WTC11 (cell line): ENCODE results near the gene IGFL4. TPM values are rescaled to one million over a fixed set of nuclear protein-coding genes. Genes with fewer than 3 reads are reported as not detected.

Experiments used
- ATAC-seq: fragments of 200-7000 bp; cut with Tn5 transposase; 2 replicates; pipeline ENCODE4 v1.10.0; 2021; ENCODE audit warnings: mild to moderate bottlenecking, moderate library complexity
- CTCF ChIA-PET: fragments of 300-600 bp; sonication (Branson Sonifier 250); formaldehyde crosslinking; loops from one replicate; lab custom pipeline; 2021; ENCODE audit warnings: antibody characterized with exemption; lab: Charles Lee
- POLR2A ChIA-PET: fragments of 350-600 bp; sonication (Branson Sonifier 250); formaldehyde crosslinking; loops from one replicate; lab custom pipeline; 2021; ENCODE audit warnings: antibody characterized with exemption; lab: Charles Lee
- DNase-seq: peaks from one replicate; pipeline ENCODE4 v3.0.0; 2021; ENCODE audit warnings: low spot score
- H3K27ac Mint-ChIP-seq: 2 replicates; pipeline ENCODE4 v1.8.0; 2021; ENCODE audit warnings: mixed read lengths
- H3K27me3 Mint-ChIP-seq: 2 replicates; pipeline ENCODE4 v1.8.0; 2021; ENCODE audit warnings: low read depth, mild to moderate bottlenecking, moderate library complexity, mixed read lengths
- H3K36me3 Mint-ChIP-seq: 2 replicates; pipeline ENCODE4 v1.8.0; 2021; ENCODE audit warnings: mixed read lengths
- H3K4me1 Mint-ChIP-seq: 2 replicates; pipeline ENCODE4 v1.8.0; 2022; ENCODE audit warnings: mixed read lengths
- H3K4me3 Mint-ChIP-seq: 2 replicates; pipeline ENCODE4 v1.8.0; 2021; ENCODE audit warnings: mild to moderate bottlenecking, moderate library complexity, mixed read lengths
- H3K9me3 Mint-ChIP-seq: 2 replicates; pipeline ENCODE4 v1.8.0; 2021; ENCODE audit warnings: mixed read lengths
- ATF6 ChIP-seq: sonication (generic); formaldehyde crosslinking; IDR thresholded peaks from 2 replicates; pipeline ENCODE4 v1.8.1; 2023; ENCODE audit warnings: mild to moderate bottlenecking, missing genetic modification reagents
- ELF4 ChIP-seq: sonication (generic); formaldehyde crosslinking; IDR thresholded peaks from 2 replicates; pipeline ENCODE4 v1.8.1; 2022; ENCODE audit warnings: low read depth, mild to moderate bottlenecking, moderate library complexity, missing genetic modification reagents
- ESRRA ChIP-seq: sonication (generic); formaldehyde crosslinking; IDR thresholded peaks from 2 replicates; pipeline ENCODE4 v1.8.1; 2022; ENCODE audit warnings: mild to moderate bottlenecking, missing genetic modification reagents, borderline replicate concordance
- ETV6 ChIP-seq: sonication (generic); formaldehyde crosslinking; IDR thresholded peaks from 2 replicates; pipeline ENCODE4 v1.8.1; 2022; ENCODE audit warnings: mild to moderate bottlenecking, missing genetic modification reagents
- IRF2 ChIP-seq: sonication (generic); formaldehyde crosslinking; IDR thresholded peaks from 2 replicates; pipeline ENCODE4 v1.8.0; 2022; ENCODE audit warnings: low read depth, missing genetic modification reagents, borderline replicate concordance
- JUN ChIP-seq: sonication (generic); formaldehyde crosslinking; IDR thresholded peaks from 2 replicates; pipeline ENCODE4 v1.8.0; 2023; ENCODE audit warnings: mild to moderate bottlenecking, missing genetic modification reagents
- NFE2L1 ChIP-seq: sonication (generic); formaldehyde crosslinking; IDR thresholded peaks from 2 replicates; pipeline ENCODE4 v1.8.1; 2023; ENCODE audit warnings: missing genetic modification reagents
- NR3C1 ChIP-seq: sonication (generic); formaldehyde crosslinking; conservative IDR thresholded peaks from 2 replicates; pipeline ENCODE4 v1.8.1; 2023; ENCODE audit warnings: low read depth, mild to moderate bottlenecking, missing genetic modification reagents
- OVOL2 ChIP-seq: fragments of 250-450 bp; sonication (Bioruptor Pico); IDR thresholded peaks from 2 replicates; pipeline ENCODE4 v1.9.0; 2021; ENCODE audit warnings: mild to moderate bottlenecking, borderline replicate concordance
- SP1 ChIP-seq: sonication (generic); formaldehyde crosslinking; conservative IDR thresholded peaks from 2 replicates; pipeline ENCODE4 v1.8.1; 2022; ENCODE audit warnings: missing genetic modification reagents
- TEAD4 ChIP-seq: sonication (generic); formaldehyde crosslinking; IDR thresholded peaks from 2 replicates; pipeline ENCODE4 v1.8.0; 2022; ENCODE audit warnings: mild to moderate bottlenecking, missing genetic modification reagents
- USF2 ChIP-seq: sonication (generic); formaldehyde crosslinking; IDR thresholded peaks from 2 replicates; pipeline ENCODE4 v1.8.1; 2023; ENCODE audit warnings: mild to moderate bottlenecking, missing genetic modification reagents, moderate library complexity
- ZNF671 ChIP-seq: fragments of 250-450 bp; sonication (Bioruptor Pico); IDR thresholded peaks from 2 replicates; pipeline ENCODE4 v1.8.0; 2021; ENCODE audit warnings: mild to moderate bottlenecking
- ZSCAN18 ChIP-seq: fragments of 250-450 bp; sonication (Bioruptor Pico); IDR thresholded peaks from 2 replicates; pipeline ENCODE4 v2.1.2; 2022; ENCODE audit warnings: mild to moderate bottlenecking, moderate library complexity
- total RNA-seq: library from RNA; stranded (reverse); gene quantifications from 3 replicates; pipeline ENCODE4 v1.2.3, GENCODE V29; 2021
- TF ChIP-seq, protein P1 (sequence below): sonication (generic); formaldehyde crosslinking; IDR thresholded peaks from 2 replicates; pipeline ENCODE4 v1.8.1; 2023; ENCODE audit warnings: mild to moderate bottlenecking, moderate library complexity, missing genetic modification reagents
- TF ChIP-seq, protein P2 (sequence below): sonication (generic); formaldehyde crosslinking; IDR thresholded peaks from 2 replicates; pipeline ENCODE4 v1.8.1; 2023; ENCODE audit warnings: mild to moderate bottlenecking, missing genetic modification reagents, borderline replicate concordance
- TF ChIP-seq, protein P3 (sequence below): fragments of 250-450 bp; sonication (Bioruptor Pico); IDR thresholded peaks from 2 replicates; pipeline ENCODE4 v1.9.0; 2021; ENCODE audit warnings: mild to moderate bottlenecking, borderline replicate concordance
- TF ChIP-seq, protein P4 (sequence below): fragments of 250-450 bp; sonication (Bioruptor Pico); IDR thresholded peaks from 2 replicates; pipeline ENCODE4 v1.8.0; 2021; ENCODE audit warnings: mild to moderate bottlenecking

IGFL4 gene
- total RNA-seq, 1 experiment from 2014 or later = 0.20 TPM

DNA sequence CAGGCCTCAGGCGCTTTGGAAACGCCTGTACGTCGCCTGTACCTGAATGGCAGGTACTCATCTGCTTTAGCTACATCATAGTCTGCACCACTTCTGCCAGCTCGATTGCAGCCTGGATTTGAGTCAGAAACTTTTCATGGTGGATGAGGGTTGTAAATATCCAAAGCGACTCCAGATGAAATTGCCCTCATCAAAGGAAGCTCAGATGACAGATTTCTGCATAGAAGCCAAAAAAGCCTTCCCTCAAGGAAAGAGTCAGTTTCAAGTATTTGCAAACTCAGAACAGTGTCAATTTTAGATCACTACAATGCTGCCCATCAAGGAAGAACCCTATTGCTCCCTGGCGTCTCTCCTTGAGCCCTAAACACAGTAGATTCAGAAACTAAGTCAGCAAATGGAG is 38.8 kb upstream of the IGFL4 start:
- Mint-ChIP-seq H3K36me3 (no peaks in the 10 kb centered on the region), H3K27ac (no peak overlapping the region), H3K4me3 (no peak overlapping the region), H3K9me3 (peaks cover 8% of the 10 kb centered on the region; the same call in 1 of the 2 replicates), H3K4me1 (peaks cover 5% of the 10 kb centered on the region), H3K27me3 (peaks cover 66% of the 10 kb centered on the region)
- TF ChIP-seq, protein P1, sequence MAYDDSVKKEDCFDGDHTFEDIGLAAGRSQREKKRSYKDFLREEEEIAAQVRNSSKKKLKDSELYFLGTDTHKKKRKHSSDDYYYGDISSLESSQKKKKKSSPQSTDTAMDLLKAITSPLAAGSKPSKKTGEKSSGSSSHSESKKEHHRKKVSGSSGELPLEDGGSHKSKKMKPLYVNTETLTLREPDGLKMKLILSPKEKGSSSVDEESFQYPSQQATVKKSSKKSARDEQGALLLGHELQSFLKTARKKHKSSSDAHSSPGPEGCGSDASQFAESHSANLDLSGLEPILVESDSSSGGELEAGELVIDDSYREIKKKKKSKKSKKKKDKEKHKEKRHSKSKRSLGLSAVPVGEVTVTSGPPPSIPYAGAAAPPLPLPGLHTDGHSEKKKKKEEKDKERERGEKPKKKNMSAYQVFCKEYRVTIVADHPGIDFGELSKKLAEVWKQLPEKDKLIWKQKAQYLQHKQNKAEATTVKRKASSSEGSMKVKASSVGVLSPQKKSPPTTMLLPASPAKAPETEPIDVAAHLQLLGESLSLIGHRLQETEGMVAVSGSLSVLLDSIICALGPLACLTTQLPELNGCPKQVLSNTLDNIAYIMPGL (CRISPR knock-in tag) = no peak
- TF ChIP-seq ETV6 = no peak
- no peak for TF ChIP-seq USF2
- TF ChIP-seq ZSCAN18 (CRISPR knock-in tag) = no peak
- TF ChIP-seq, protein P2, sequence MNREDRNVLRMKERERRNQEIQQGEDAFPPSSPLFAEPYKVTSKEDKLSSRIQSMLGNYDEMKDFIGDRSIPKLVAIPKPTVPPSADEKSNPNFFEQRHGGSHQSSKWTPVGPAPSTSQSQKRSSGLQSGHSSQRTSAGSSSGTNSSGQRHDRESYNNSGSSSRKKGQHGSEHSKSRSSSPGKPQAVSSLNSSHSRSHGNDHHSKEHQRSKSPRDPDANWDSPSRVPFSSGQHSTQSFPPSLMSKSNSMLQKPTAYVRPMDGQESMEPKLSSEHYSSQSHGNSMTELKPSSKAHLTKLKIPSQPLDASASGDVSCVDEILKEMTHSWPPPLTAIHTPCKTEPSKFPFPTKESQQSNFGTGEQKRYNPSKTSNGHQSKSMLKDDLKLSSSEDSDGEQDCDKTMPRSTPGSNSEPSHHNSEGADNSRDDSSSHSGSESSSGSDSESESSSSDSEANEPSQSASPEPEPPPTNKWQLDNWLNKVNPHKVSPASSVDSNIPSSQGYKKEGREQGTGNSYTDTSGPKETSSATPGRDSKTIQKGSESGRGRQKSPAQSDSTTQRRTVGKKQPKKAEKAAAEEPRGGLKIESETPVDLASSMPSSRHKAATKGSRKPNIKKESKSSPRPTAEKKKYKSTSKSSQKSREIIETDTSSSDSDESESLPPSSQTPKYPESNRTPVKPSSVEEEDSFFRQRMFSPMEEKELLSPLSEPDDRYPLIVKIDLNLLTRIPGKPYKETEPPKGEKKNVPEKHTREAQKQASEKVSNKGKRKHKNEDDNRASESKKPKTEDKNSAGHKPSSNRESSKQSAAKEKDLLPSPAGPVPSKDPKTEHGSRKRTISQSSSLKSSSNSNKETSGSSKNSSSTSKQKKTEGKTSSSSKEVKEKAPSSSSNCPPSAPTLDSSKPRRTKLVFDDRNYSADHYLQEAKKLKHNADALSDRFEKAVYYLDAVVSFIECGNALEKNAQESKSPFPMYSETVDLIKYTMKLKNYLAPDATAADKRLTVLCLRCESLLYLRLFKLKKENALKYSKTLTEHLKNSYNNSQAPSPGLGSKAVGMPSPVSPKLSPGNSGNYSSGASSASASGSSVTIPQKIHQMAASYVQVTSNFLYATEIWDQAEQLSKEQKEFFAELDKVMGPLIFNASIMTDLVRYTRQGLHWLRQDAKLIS (CRISPR knock-in tag) = no peak
- no peak for TF ChIP-seq JUN (CRISPR knock-in tag)
- no peak for TF ChIP-seq ESRRA (CRISPR knock-in tag)
- no peak for TF ChIP-seq TEAD4 (CRISPR knock-in tag)
- TF ChIP-seq ELF4 (CRISPR knock-in tag) = no peak
- no peak for TF ChIP-seq SP1 (CRISPR knock-in tag)
- TF ChIP-seq IRF2 (CRISPR knock-in tag) = no peak
- TF ChIP-seq ZNF671 (CRISPR knock-in tag) = no peak
- no peak for TF ChIP-seq ATF6 (CRISPR knock-in tag)
- no peak for TF ChIP-seq OVOL2
- TF ChIP-seq NR3C1 (CRISPR knock-in tag) = no peak
- TF ChIP-seq, protein P3, sequence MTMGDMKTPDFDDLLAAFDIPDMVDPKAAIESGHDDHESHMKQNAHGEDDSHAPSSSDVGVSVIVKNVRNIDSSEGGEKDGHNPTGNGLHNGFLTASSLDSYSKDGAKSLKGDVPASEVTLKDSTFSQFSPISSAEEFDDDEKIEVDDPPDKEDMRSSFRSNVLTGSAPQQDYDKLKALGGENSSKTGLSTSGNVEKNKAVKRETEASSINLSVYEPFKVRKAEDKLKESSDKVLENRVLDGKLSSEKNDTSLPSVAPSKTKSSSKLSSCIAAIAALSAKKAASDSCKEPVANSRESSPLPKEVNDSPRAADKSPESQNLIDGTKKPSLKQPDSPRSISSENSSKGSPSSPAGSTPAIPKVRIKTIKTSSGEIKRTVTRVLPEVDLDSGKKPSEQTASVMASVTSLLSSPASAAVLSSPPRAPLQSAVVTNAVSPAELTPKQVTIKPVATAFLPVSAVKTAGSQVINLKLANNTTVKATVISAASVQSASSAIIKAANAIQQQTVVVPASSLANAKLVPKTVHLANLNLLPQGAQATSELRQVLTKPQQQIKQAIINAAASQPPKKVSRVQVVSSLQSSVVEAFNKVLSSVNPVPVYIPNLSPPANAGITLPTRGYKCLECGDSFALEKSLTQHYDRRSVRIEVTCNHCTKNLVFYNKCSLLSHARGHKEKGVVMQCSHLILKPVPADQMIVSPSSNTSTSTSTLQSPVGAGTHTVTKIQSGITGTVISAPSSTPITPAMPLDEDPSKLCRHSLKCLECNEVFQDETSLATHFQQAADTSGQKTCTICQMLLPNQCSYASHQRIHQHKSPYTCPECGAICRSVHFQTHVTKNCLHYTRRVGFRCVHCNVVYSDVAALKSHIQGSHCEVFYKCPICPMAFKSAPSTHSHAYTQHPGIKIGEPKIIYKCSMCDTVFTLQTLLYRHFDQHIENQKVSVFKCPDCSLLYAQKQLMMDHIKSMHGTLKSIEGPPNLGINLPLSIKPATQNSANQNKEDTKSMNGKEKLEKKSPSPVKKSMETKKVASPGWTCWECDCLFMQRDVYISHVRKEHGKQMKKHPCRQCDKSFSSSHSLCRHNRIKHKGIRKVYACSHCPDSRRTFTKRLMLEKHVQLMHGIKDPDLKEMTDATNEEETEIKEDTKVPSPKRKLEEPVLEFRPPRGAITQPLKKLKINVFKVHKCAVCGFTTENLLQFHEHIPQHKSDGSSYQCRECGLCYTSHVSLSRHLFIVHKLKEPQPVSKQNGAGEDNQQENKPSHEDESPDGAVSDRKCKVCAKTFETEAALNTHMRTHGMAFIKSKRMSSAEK (CRISPR knock-in tag) = no peak
- TF ChIP-seq, protein P4, sequence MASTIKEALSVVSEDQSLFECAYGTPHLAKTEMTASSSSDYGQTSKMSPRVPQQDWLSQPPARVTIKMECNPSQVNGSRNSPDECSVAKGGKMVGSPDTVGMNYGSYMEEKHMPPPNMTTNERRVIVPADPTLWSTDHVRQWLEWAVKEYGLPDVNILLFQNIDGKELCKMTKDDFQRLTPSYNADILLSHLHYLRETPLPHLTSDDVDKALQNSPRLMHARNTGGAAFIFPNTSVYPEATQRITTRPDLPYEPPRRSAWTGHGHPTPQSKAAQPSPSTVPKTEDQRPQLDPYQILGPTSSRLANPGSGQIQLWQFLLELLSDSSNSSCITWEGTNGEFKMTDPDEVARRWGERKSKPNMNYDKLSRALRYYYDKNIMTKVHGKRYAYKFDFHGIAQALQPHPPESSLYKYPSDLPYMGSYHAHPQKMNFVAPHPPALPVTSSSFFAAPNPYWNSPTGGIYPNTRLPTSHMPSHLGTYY (CRISPR knock-in tag) = no peak
- no peak for TF ChIP-seq NFE2L1
- POLR2A ChIA-PET = no interaction called here
- CTCF ChIA-PET = interaction anchor here (0.6 to 4.8 kb wide), 11 partner anchors 51 to 200 kb away, joined by 3 to 154 read pairs (median 10); no protein-coding TSS in a partner anchor
- no peak for ATAC-seq
- no peak for DNase-seq
